SK-N-SH treated with all-trans-retinoic acid at 6 μM for 48 hours (cell line): ENCODE measurements around the gene NPTXR.

Experiments used
- ARNTL ChIP-seq: fragments of 450-650 bp; formaldehyde crosslinking; IDR thresholded peaks from 2 replicates; pipeline ENCODE4 v1.5.0; 2020; ENCODE audit warnings: low read depth, mild to moderate bottlenecking, moderate library complexity, borderline replicate concordance
- CREB5 ChIP-seq: fragments of 250-450 bp; sonication (Bioruptor Pico); IDR thresholded peaks from 2 replicates; pipeline ENCODE4 v1.5.1; 2020; ENCODE audit warnings: low read depth, mild to moderate bottlenecking, moderate library complexity
- ISL1 ChIP-seq: fragments of 250-450 bp; sonication (Bioruptor Pico); IDR thresholded peaks from 2 replicates; pipeline ENCODE4 v2.1.2; 2022; ENCODE audit warnings: mild to moderate bottlenecking, moderate library complexity
- POU6F1 ChIP-seq: fragments of 250-450 bp; sonication (Bioruptor Pico); IDR thresholded peaks from 2 replicates; pipeline ENCODE4 v1.8.0; 2021; ENCODE audit warnings: low read depth, mild to moderate bottlenecking, moderate library complexity, borderline replicate concordance
- RARB ChIP-seq: fragments of 250-450 bp; sonication (Bioruptor Pico); IDR thresholded peaks from 2 replicates; pipeline ENCODE4 v1.8.0; 2021; ENCODE audit warnings: mild to moderate bottlenecking, moderate library complexity

DNA sequence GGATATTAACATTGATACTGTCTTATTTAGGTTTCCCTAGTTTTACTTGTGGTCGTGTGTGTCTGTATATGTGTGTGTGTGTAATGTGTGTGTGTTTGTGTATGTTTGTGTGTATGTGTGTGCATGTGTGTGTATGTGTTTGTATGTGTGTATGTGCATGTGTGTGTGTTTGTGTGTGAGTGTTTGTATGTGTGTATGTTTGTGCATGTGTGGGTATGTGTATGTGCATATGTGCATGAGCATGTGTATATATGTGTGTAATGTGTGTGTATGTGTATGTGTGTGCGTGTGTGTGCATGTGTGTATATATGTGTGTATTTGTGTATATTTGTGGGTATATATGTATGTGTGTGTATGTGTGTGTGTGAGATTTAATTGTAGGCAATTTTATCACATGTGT, 32.6 kb downstream of the NPTXR start:
- TF ChIP-seq ISL1 (CRISPR knock-in tag) (no peak), ARNTL (no peak), POU6F1 (CRISPR knock-in tag) (no peak), RARB (CRISPR knock-in tag) (no peak), CREB5 (CRISPR knock-in tag) (no peak)
